GM12878 (cell line): ENCODE data around the gene RCOR1. TPM values are rescaled to one million over a fixed set of nuclear protein-coding genes. Genes with fewer than 3 reads are reported as not detected.

ENCODE experiments used
- ATAC-seq: fragments of 200-7000 bp; cut with Tn5 transposase; 3 replicates; pipeline ENCODE4 v1.9.1; 2020; ENCODE audit warnings: mild to moderate bottlenecking, moderate library complexity
- BruUV-seq: library from RNA; stranded (reverse); fragments of 400-500 nt; replicated peaks from 2 replicates; lab custom pipeline; 2021; lab: Mats Ljungman, UMichigan
- CTCF ChIA-PET: fragments of 300-600 bp; sonication (Branson Sonifier 250); formaldehyde crosslinking; extraction: SDS; loops from one replicate; lab custom pipeline; 2021; ENCODE audit warnings: inconsistent platforms; lab: Yijun Ruan, JAX
- POLR2A ChIA-PET: fragments of 350-600 bp; formaldehyde crosslinking; extraction: SDS; loops from one replicate; lab custom pipeline; 2021; ENCODE audit warnings: inconsistent platforms; lab: Charles Lee
- RAD21 ChIA-PET: fragments of 300-600 bp; sonication (Branson Sonifier 250); formaldehyde crosslinking; loops from one replicate; lab custom pipeline; 2023; ENCODE audit warnings: antibody characterized with exemption; ENCODE audit not compliant: unreplicated experiment; lab: Charles Lee
- SMC1A ChIA-PET: fragments of 300-600 bp; sonication (Branson Sonifier 250); formaldehyde crosslinking; loops from one replicate; lab custom pipeline; 2023; ENCODE audit not compliant: unreplicated experiment, uncharacterized antibody; lab: Charles Lee
- DNase-seq: peaks from one replicate; pipeline ENCODE4 v3.0.0-alpha.2; 2011; ENCODE audit warnings: low read depth, low spot score
- FAIRE-seq: peaks from 3 replicates; lab custom pipeline; 2011; peaks lifted over from hg19 to GRCh38; lab: Jason Lieb, UNC
- H2AFZ ChIP-seq: 2 replicates; pipeline ENCODE4 v1.6.0; 2011; ENCODE audit warnings: low read depth, low read length, control low read depth; ENCODE audit not compliant: control insufficient read depth
- H3K27ac ChIP-seq: 2 replicates; pipeline ENCODE4 v1.5.1; 2011; ENCODE audit warnings: control low read depth; ENCODE audit not compliant: control insufficient read depth, insufficient read depth
- H3K27me3 ChIP-seq, 2 experiments: replicated peaks in 1 of 2; 2 replicates each; pipeline versions ENCODE4 v1.6.0 to v1.6.1; 2011; ENCODE audit warnings: low read length in 1 of 2; ENCODE audit not compliant: control insufficient read depth in 2 of 2, insufficient read depth in 2 of 2
- H3K36me3 ChIP-seq, 2 experiments: 2 replicates each; pipeline ENCODE4 v1.5.1; 2011; ENCODE audit warnings: low read length in 1 of 2; ENCODE audit not compliant: control insufficient read depth in 2 of 2, insufficient read depth in 2 of 2
- H3K4me1 ChIP-seq: 2 replicates; pipeline ENCODE4 v1.6.1; 2011; ENCODE audit warnings: mild to moderate bottlenecking, low read length, moderate library complexity, mixed read lengths; ENCODE audit not compliant: control insufficient read depth, insufficient read depth
- H3K4me2 ChIP-seq: 2 replicates; pipeline ENCODE4 v1.6.0; 2011; ENCODE audit warnings: control low read depth; ENCODE audit not compliant: control insufficient read depth, insufficient read depth
- H3K4me3 ChIP-seq: fragments of 200-600 bp; sonication (generic); 2 replicates; pipeline ENCODE4 v1.5.1; 2016
- H3K79me2 ChIP-seq: 2 replicates; pipeline ENCODE4 v1.6.0; 2011; ENCODE audit warnings: low read length; ENCODE audit not compliant: control insufficient read depth, insufficient read depth
- H3K9ac ChIP-seq: 2 replicates; pipeline ENCODE4 v1.8.0; 2011; ENCODE audit warnings: low read length, control low read depth, mixed read lengths; ENCODE audit not compliant: control insufficient read depth, insufficient read depth
- H3K9me3 ChIP-seq: replicated peaks from 3 replicates; pipeline ENCODE4 v1.5.1; 2011; ENCODE audit warnings: mild to moderate bottlenecking, low read length; ENCODE audit not compliant: control insufficient read depth, insufficient read depth
- H4K20me1 ChIP-seq: 2 replicates; pipeline ENCODE4 v1.6.0; 2011; ENCODE audit not compliant: control insufficient read depth, insufficient read depth
- ASH2L ChIP-seq: fragments of 300-600, 200-600 bp; sonication (generic); IDR thresholded peaks from 2 replicates; pipeline ENCODE4 v1.6.1; 2017; ENCODE audit warnings: low read depth, mild to moderate bottlenecking, borderline replicate concordance
- BACH1 ChIP-seq: fragments of 450-650 bp; IDR thresholded peaks from 2 replicates; pipeline ENCODE4 v1.6.1; 2017; ENCODE audit warnings: mild to moderate bottlenecking, borderline replicate concordance
- E4F1 ChIP-seq: fragments of 450-650 bp; IDR thresholded peaks from 2 replicates; pipeline ENCODE4 v1.6.1; 2018; ENCODE audit warnings: borderline replicate concordance, mild to moderate bottlenecking; ENCODE audit not compliant: partially characterized antibody
- IKZF2 ChIP-seq, 2 experiments: fragments of 450-650 bp; IDR thresholded peaks; 2 replicates each; pipeline ENCODE4 v1.6.1; 2017; ENCODE audit warnings: mild to moderate bottlenecking in 2 of 2, moderate library complexity in 2 of 2
- NKRF ChIP-seq: fragments of 450-650 bp; conservative IDR thresholded peaks from 2 replicates; pipeline ENCODE4 v1.6.1; 2017; ENCODE audit warnings: mild to moderate bottlenecking, moderate library complexity
- NR2F1 ChIP-seq: fragments of 450-650 bp; conservative IDR thresholded peaks from 2 replicates; pipeline ENCODE4 v1.6.1; 2017; ENCODE audit warnings: mild to moderate bottlenecking
- POLR2AphosphoS5 ChIP-seq: IDR thresholded peaks from 2 replicates; pipeline ENCODE4 v1.6.1; 2011; ENCODE audit warnings: mild to moderate bottlenecking, low read length, inconsistent platforms
- RAD21 ChIP-seq: IDR thresholded peaks from 2 replicates; pipeline ENCODE4 v1.6.1; 2011; ENCODE audit warnings: mild to moderate bottlenecking, low read depth, low read length, moderate library complexity; ENCODE audit not compliant: insufficient read depth
- SIN3A ChIP-seq: IDR thresholded peaks from 2 replicates; pipeline ENCODE4 v1.6.1; 2012; ENCODE audit warnings: low read depth, low read length, improper control_type of control experiment
- SMC3 ChIP-seq: IDR thresholded peaks from 2 replicates; pipeline ENCODE4 v1.6.1; 2011; ENCODE audit warnings: low read length, improper control_type of control experiment, borderline replicate concordance
- SREBF2 ChIP-seq: IDR thresholded peaks from 2 replicates; pipeline ENCODE4 v1.6.1; 2012; ENCODE audit warnings: mild to moderate bottlenecking, low read length
- YBX1 ChIP-seq: fragments of 450-650 bp; IDR thresholded peaks from 2 replicates; pipeline ENCODE4 v1.6.1; 2016; ENCODE audit warnings: antibody characterized with exemption
- WGBS: methylation state at CpG from one replicate; pipeline ENCODE4 v1.1.6; 2016; ENCODE audit warnings: low lambda C conversion rate; ENCODE audit not compliant: insufficient replicate concordance, insufficient coverage; ENCODE audit errors: missing lambda C conversion rate; 5-methylcytosine and 5-hydroxymethylcytosine counted together
- in situ Hi-C: fragments of 300-500 bp; cut with MboI; formaldehyde crosslinking; loops from 9 replicates; pipeline ENCODE4 v1.14.3; 2018; ENCODE audit warnings: mixed read lengths
- intact Hi-C: fragments of 100-400 bp; cut with micrococcal nuclease; formaldehyde crosslinking; loops from one replicate; pipeline ENCODE4 v1.14.2; 2022; ENCODE audit not compliant: unreplicated experiment
- polyA plus RNA-seq, 11 experiments: library from polyadenylated mRNA; depleted of rRNA in 4 of 11; unstranded in 6 of 11; stranded (reverse) in 5 of 11; fragments of >200 nt; fragmentation: Nextera tagmentation in 4 of 11; fragmentation: Illumina TruSeq in 1 of 11; extraction: Ambion mirVana in 4 of 11; extraction: Trizol in 1 of 11; gene quantifications; 1 replicate in 1 of 11; 2 replicates in 10 of 11; pipeline versions ENCODE4 v1.2.1 to v1.2.3, GENCODE V29; 2011 to 2016; ENCODE audit warnings: inconsistent platforms in 2 of 11, missing spikeins in 2 of 11, low read depth in 1 of 11
- total RNA-seq, 4 experiments: library from RNA; depleted of rRNA in 3 of 4; stranded (reverse); fragments of >200 nt in 3 of 4; fragmentation: Illumina TruSeq in 1 of 4; extraction: Trizol in 1 of 4; gene quantifications; 2 replicates each; pipeline versions ENCODE4 v1.2.1 to v1.2.3, GENCODE V29; 2013 to 2021
- TF ChIP-seq, protein P1 (sequence below): IDR thresholded peaks from 2 replicates; pipeline ENCODE4 v1.6.1; 2012; ENCODE audit warnings: low read depth, low read length, improper control_type of control experiment
- TF ChIP-seq, protein P2 (sequence below): fragments of 450-650 bp; IDR thresholded peaks from 2 replicates; pipeline ENCODE4 v1.6.1; 2017; ENCODE audit warnings: mild to moderate bottlenecking, low read depth, inconsistent platforms; ENCODE audit not compliant: poor library complexity, severe bottlenecking

Gene RCOR1
- total and polyA plus RNA-seq, 10 of the 15 experiments (the other 5 are each of a cell fraction or from before 2014, with no cell fraction given): 1.6 to 12.2 (median 4.4) TPM

- Histone ChIP-seq H3K36me3 (peaks cover 0 to 10% of the 10 kb centered on the region in 2 experiments; a peak in 1 of 4 replicates), H4K20me1 (no peaks in the 10 kb centered on the region; the same call in 1 of the 2 replicates), H2AFZ (no peak overlapping the region), H3K9ac (peak overlapping the region; percentile 93), H3K4me1 (peaks cover 31% of the 10 kb centered on the region), H3K27ac (peak overlapping the region; percentile 98), H3K79me2 (peaks cover 82% of the 10 kb centered on the region), H3K9me3 (no peaks in the 10 kb centered on the region), H3K27me3 (no peaks in the 10 kb centered on the region), H3K4me3 (peak overlapping the region; percentile 90), H3K4me2 (peak overlapping the region; percentile 92)
- DNase-seq (no peak), FAIRE-seq (no peak), ATAC-seq (no peak)
- in situ Hi-C loops (no loop called here), intact Hi-C loops (loop anchor here (5.0 to 10.0 kb wide), 3 partner anchors 123 to 255 kb away; no protein-coding TSS in a partner anchor)
- ChIA-PET SMC1A (interaction anchor here (1.0 to 3.1 kb wide), 8 partner anchors 11 to 122 kb away, joined by 3 to 18 read pairs (median 4); no protein-coding TSS in a partner anchor), RAD21 (interaction anchor here (0.6 to 8.1 kb wide), 9 partner anchors 15 to 255 kb away, joined by 3 to 86 read pairs (median 4); no protein-coding TSS in a partner anchor), POLR2A (interaction anchor here (0.6 to 2.5 kb wide), 6 partner anchors 15 to 122 kb away, joined by 3 to 8 read pairs (median 6); no protein-coding TSS in a partner anchor), CTCF (interaction anchor here (0.7 to 9.0 kb wide), 7 partner anchors 18 to 138 kb away, joined by 3 to 83 read pairs (median 4); no protein-coding TSS in a partner anchor)
- no TSS peak for BruUV-seq
- WGBS: 0% methylated on average over 13 of the region's 13 CpGs
- no peak for TF ChIP-seq NKRF
- no peak for TF ChIP-seq SIN3A
- no peak for TF ChIP-seq E4F1
- no peak for TF ChIP-seq SREBF2
- TF ChIP-seq, protein P1, sequence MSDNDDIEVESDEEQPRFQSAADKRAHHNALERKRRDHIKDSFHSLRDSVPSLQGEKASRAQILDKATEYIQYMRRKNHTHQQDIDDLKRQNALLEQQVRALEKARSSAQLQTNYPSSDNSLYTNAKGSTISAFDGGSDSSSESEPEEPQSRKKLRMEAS: no peak
- TF ChIP-seq BACH1: no peak
- no peak for TF ChIP-seq SMC3
- TF ChIP-seq, protein P2, sequence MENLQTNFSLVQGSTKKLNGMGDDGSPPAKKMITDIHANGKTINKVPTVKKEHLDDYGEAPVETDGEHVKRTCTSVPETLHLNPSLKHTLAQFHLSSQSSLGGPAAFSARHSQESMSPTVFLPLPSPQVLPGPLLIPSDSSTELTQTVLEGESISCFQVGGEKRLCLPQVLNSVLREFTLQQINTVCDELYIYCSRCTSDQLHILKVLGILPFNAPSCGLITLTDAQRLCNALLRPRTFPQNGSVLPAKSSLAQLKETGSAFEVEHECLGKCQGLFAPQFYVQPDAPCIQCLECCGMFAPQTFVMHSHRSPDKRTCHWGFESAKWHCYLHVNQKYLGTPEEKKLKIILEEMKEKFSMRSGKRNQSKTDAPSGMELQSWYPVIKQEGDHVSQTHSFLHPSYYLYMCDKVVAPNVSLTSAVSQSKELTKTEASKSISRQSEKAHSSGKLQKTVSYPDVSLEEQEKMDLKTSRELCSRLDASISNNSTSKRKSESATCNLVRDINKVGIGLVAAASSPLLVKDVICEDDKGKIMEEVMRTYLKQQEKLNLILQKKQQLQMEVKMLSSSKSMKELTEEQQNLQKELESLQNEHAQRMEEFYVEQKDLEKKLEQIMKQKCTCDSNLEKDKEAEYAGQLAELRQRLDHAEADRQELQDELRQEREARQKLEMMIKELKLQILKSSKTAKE: no peak
- TF ChIP-seq NR2F1: no peak
- TF ChIP-seq RAD21: peak; percentile 13; the same call in 1 of the 2 replicates
- no peak for TF ChIP-seq POLR2AphosphoS5
- TF ChIP-seq ASH2L: no peak
- TF ChIP-seq IKZF2 (IDR thresholded peaks at IDR 0.05): no peak
- no peak for TF ChIP-seq YBX1
These were observed 187.3 kb downstream of the RCOR1 start for GRCh38 chr14:102779574-102780315.
